ENCODE measurements around the gene CLP1.

DNA sequence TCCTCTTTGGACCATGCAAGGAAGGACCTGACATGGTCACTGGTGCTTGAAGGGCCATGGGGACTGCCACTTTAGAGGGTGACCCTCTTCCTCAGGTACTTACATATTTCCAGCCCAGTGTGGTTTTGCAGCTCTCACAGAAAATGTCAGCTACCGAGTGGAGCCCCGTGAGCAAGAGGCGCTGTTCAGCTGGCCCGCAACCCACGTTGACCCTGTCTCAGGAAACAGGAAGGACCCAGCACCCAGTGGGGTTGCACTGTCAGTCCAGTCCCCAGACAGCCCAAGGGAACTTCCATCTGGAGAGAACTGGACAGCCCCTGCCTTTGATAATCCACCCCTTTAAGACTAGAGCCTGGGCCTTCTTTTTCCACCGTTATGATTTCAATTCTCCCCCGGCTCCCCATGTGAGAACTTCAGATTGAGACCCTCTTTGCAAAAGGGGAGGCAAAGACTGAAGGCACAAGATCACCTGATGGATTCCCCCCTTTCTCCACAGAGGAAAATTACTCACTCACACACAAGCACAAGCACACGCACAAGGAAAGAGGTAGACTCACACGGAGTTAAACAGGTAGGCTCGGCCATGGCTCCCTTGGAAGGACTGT lies 11.3 kb upstream of the CLP1 start:
- TF ChIP-seq, protein P1, sequence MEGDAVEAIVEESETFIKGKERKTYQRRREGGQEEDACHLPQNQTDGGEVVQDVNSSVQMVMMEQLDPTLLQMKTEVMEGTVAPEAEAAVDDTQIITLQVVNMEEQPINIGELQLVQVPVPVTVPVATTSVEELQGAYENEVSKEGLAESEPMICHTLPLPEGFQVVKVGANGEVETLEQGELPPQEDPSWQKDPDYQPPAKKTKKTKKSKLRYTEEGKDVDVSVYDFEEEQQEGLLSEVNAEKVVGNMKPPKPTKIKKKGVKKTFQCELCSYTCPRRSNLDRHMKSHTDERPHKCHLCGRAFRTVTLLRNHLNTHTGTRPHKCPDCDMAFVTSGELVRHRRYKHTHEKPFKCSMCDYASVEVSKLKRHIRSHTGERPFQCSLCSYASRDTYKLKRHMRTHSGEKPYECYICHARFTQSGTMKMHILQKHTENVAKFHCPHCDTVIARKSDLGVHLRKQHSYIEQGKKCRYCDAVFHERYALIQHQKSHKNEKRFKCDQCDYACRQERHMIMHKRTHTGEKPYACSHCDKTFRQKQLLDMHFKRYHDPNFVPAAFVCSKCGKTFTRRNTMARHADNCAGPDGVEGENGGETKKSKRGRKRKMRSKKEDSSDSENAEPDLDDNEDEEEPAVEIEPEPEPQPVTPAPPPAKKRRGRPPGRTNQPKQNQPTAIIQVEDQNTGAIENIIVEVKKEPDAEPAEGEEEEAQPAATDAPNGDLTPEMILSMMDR (IDR thresholded peaks at IDR 0.05; ENCODE audit: low read depth, low read length) = no peak
- TF ChIP-seq POLR2A (IDR thresholded peaks at IDR 0.05; ENCODE audit: extremely low read depth, insufficient read length) (no peak), MYC (IDR thresholded peaks at IDR 0.05; ENCODE audit: low read depth, low read length) (no peak)
- TF ChIP-seq, protein P2, sequence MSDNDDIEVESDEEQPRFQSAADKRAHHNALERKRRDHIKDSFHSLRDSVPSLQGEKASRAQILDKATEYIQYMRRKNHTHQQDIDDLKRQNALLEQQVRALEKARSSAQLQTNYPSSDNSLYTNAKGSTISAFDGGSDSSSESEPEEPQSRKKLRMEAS (IDR thresholded peaks at IDR 0.05; ENCODE audit: low read depth, low read length) = no peak

Data from NB4 (cell line).